Measurements from ENCODE around the gene RAPH1.
"Not testable (repeated sequence)": the region's sequence is repeated elsewhere in the genome, so short reads cannot be mapped to it uniquely, and the experiment has no call there.

Gene RAPH1

DNA sequence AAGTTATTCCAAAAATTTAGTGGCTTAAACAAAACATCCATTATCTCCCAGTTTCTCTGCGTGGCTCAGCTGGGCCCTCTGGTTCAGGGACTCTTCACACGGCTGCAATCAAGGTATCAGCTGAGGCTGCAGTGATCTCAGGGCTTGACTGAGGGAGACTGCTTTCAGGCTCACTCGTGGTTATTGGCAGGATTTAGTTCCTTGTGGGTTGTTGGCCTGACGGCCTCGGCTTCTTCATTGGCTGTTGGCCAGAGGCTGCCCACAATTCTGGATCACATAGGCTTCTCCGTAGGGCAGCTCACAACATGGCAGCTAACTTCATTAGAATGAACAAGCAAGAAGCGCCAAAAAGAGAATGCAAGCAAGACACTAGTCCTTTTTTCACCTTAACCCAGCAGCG, 116.8 kb downstream of the RAPH1 start:
- no peak for DNase-seq

DNA sequence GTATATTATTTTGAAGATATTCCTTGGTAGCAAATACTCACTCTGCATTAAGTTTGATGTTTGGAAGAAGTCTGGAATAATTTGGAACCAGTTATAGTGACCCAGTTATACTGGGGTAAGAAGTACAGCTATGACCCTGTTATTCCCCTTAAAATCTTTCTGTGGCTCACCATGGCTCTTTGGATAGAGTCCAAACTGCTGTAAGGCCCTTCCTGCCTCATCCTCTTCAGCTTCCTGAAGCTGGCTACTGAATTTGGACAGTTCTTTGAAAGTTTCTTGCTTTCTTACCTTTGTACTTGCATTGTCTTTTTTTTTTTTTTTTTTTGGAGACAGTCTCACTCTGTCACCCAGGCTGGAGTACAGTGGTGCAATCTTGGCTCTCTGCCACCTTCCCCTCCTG, 121.3 kb downstream of the RAPH1 start:
- DNase-seq, result no peak

DNA sequence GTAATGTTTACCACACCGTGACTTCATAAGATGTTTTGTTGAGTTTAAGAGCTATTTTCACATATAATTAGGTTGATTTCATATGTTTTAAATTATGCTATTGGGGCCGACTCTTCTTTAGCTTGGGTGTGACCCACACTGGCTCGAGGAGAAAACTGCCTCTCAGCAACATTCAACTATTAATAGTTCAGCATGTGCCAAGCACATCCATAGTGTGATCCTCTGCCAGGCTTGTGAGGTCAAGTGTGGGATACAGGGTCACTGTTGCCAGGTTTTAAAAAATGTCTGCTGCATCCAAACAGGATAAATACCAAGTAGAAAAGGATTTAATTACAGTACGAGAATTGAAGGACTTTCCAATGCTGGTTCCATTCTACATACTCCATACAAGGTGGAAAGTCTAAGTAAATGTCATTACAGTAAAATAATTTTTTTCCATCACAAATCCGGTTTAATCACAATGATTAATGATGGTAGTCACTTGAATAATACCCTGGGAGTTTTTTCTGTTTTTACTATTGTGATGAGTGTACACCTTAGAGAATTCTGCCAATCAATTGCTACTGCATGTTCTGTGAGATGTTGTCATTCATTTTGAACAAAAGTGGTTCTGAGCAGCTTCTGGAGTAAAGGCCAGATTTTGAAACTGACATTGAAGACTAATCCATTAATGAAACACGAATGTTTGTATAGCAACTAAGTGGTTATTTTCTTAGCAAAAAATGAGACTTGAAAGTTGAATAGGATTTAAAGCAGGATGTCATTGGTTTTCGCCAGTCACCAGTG, 122.4 kb downstream of the RAPH1 start:
- no peak for DNase-seq

DNA sequence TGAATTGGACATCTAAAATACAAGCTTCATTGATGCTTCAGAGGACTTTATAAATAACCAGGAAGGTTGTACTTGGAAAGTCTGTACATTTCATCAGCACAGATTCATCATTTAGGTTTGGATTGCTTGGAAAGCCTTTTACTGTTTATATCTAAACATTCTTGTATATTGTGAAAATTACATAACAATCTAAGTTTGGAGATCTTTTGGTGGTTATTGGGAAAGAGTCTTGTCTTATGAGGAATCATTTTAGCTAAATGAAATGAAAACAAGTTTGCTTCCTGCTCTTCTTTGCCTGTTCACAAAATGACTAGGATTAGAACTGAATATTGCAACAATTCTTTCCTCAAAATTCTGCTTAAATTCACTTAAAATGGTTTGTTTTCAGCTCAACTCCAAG, 127.6 kb downstream of the RAPH1 start:
- no peak for DNase-seq

DNA sequence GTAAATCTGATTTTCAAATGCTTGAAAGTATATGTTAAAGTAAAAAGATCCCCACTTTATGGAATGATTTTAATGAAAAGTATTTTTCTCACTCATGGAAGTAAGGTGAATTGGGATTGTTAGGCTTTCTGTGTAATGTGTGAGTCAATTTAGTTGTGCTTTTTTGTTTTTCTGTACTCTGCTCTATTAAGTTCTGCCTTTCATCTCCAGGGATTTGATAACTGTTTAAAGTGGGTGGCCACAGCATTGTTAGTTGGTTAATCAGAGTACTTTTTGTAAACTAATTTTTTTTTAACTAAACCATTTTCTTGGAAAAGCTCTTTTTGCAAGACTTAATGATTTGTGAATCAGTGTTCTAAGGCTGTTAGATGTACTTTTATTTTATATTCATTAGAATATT, 130.1 kb downstream of the RAPH1 start:
- no peak for DNase-seq

DNA sequence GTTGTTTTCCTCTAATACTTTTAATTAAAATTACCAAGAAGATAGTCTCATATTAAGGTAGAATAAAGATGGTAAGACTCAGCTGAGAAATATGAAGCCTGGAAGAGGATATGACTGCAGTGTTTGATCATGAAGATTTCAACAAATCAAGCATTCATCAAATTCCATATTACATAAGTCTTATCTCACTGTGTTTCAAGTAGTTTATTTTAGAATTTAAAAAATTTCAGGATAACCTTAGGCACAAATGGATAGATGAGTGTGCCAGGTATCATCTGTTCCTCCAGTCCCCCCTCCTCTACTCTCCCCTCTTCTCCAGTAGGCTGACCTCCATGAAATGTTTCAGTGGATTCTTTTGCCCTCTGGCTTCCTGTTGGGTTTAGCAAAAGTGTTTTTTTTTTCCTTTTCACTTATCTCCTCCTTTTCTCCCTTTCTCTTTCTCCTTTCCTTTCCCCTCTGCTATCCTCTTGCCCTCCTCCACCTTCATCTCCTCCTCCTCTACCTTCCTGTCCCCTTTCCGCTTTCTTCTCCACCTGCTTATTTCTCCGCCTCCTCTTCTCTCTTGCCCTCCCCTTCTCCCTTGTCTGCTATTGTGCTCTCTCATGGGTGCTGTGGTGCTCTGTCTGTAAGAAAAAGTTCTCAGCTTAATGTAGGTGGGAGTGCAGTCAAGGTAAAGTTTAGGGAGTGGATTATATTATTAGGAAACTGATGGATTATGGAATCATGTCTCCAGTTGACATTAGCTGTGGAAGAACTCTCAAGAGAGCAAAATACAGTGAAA, 134.1 kb downstream of the RAPH1 start:
- DNase-seq, result no peak

DNA sequence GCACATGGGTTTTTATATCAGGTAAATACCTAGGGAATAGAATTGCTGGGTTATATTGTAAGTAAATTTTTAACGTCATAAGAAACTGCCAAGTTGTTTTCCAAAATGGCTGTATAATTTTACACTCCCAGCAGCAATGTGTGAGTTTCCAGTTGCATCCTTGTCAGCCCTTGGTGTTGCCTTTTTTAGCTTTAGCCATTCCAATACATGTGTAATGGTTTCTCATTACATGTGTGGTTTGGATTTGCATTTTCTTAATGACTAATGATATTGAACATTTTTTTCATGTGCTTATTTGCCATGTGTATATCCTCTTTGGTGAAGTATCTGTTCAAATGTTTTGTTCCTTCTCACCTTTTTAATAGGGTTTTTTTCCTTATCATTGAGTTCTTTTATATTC, 136.1 kb downstream of the RAPH1 start:
- DNase-seq, result no peak

DNA sequence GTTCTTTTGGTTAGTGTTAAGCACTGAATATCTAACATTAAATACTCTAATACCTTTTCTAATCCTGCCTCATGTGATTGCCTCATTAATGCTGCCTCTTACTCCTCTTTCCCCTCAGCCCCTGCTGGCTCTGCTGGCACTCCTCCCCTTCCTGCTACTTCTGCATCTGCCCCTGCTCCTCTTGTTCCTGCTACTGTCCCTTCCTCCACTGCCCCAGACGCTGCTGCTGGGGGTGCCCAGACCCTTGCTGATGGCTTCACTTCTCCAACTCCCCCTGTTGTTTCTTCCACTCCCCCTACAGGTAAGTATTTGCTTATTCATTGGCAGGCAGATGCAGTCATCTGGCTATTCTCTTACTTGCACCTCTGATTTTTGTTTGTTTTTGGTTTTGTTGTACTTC, 138.4 kb downstream of the RAPH1 start:
- DNase-seq, result no peak

DNA sequence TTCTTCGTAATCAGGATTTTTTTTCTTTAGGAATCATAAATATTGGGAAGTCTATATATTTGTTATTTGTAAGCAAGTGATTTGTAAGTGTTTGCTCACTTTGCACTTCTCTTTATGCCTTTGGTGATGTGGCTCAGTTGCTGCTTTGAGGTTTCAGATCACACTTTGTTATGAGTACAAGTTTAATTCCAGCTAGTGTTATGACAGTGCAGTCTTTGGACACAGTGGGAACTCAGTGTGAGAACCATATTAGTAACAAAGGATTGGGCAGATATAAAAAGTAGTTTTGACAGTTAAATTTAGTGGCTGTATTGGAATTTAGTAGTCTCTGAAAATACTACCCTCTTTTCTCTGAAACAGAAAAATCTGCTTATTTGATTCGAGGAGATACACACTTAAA, 139.2 kb downstream of the RAPH1 start:
- DNase-seq, result no peak

DNA sequence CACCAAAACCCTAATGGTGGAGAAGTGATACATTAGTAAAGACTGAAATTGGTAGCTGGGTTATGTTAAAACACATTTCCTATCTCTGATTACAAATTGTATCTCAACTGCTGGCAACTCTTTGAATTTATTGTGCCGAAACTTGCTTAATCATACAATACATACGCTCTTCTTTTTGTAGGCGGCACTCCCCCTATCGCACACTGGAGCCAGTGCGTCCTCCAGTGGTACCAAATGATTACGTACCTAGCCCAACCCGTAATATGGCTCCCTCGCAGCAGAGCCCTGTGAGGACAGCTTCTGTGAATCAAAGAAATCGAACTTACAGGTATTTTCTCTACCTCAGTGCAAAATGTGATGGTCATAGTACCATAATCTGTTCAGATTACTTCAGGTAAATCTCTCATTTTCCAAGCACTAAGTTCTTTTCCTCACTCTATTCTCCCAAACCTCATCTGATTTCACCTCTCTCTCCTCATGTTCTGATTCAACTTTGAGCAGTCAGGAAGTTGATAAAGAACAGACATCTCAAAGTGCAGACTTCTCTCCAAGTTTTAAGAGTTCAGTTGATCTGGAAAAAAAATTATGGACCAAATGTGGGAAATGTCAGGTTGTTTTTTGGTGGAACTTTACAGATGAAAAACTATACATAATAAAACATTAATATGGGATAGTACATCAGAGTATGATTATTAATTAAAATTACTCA, 140.4 kb downstream of the RAPH1 start:
- no peak for DNase-seq

DNA sequence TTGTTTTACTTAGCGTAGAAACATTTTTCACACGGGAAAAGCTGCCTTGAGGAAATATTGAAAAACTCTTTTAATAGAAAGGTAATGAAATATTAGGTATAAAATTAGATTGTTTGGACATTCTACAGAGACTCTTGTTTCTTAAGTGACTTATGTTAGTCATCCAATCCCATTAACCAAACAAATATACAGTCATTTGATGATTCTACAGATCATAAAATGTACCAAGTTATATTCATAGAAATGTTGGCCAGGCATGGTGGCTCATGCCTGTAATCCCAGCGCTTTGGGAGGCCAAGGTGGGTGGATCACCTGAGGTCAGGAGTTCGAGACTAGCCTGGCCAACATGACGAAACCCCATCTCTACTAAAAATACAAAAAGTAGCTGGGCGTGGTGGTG, 146.9 kb downstream of the RAPH1 start:
- not testable (repeated sequence) for DNase-seq

DNA sequence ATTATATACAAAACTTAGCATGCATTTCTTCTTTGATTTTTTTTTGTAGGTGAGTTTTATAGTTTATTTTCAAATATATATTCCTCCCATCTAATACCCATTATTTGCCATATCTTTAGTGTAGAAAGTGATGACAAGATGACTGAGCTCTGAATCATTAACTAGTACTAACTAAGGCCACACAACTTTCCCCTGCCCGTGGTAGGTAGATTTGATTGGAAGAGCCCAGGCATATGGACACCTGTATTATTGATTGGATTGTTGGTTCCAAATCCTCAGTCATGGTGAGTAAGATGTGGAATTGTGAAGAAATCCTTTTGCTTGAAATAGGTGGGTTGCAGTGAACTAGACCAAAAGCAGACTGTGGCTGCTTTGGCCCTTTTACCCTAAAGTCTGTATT, 152.1 kb downstream of the RAPH1 start:
- no peak for DNase-seq

DNA sequence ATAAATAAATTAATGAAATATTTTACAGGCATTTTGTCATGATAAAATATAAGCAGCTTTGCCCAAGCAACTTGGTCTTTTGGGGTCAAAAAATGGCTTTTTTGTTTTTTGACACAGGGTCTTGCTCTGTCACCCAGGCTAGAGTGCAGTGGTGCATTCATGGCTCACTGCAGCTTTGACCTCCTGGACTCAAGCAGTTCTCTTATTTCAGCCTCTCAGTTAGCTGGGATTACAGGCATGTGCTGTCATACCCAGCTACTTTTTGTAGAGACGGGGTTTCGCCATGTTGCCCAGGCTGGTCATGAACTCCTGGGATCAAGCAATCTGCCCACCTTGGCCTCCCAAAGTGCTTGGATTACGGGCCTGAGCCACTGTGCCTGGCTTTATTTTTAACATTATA, 155.9 kb downstream of the RAPH1 start:
- DNase-seq, result no peak

DNA sequence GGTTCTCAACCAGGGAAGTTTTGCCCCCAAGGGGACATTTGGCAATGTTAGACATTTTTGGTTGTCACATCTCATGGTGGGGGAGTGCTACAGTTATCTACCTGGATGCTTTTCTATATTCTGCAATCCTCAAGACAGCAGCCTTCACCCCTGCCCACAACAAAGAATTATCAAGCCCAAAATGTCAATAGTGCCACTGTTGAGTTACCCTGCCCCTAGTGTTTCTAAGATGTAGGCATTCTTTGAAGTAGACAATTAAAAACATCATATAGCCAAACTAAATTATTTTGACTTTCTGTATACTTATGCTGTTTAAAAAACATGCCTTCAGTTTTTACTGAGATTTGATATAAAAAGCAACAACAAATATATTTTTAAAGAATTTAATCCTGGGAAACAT, 158.9 kb downstream of the RAPH1 start:
- DNase-seq, result no peak

DNA sequence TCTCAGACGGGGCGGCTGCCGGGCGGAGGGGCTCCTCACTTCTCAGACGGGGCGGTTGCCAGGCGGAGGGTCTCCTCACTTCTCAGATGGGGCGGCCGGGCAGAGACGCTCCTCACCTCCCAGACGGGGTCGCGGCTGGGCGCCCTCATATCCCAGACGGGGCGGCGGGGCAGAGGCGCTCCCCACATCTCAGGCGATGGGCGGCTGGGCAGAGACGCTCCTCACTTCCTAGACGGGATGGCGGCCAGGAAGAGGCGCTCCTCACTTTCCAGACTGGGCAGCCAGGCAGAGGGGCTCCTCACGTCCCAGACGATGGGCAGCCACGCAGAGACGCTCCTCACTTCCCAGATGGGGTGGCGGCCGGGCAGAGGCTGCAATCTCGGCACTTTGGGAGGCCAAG, 162.4 kb downstream of the RAPH1 start:
- not testable (repeated sequence) for DNase-seq

DNA sequence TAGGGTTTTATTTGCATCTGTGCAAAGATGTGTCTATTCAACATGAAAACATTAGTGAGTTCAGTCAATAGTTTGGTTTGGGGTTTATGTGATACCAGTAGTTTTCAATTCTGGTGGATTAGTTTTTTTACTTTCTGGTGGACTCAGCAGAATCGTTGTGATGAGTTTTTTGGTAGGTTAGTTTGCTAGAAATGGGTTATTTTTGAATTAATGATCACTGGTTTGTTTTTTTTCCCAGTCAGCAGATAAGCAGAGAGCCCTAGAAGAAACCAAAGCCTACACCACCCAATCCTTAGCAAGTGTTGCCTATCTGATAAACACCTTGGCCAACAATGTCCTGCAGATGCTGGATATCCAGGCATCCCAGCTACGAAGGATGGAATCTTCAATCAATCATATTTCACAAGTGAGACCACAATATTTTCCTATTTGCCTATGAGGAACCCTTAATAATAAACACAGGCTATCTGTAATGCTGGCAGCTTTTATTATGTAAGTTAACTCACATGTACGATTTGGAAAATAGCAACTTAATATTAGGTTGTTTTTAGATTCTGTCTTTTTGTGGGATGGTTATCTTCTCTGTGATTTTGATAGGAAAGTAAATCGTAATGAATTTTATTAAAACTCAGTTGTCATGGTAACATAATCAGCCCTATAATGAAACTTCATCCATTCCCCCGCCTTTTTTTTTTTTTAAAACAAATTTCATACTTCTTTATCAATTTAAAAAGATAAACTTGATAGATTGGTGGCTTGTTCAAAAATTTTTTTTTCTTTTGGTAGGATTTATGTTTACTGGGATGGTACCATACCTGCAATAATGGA, 168.2 kb downstream of the RAPH1 start:
- no peak for DNase-seq

DNA sequence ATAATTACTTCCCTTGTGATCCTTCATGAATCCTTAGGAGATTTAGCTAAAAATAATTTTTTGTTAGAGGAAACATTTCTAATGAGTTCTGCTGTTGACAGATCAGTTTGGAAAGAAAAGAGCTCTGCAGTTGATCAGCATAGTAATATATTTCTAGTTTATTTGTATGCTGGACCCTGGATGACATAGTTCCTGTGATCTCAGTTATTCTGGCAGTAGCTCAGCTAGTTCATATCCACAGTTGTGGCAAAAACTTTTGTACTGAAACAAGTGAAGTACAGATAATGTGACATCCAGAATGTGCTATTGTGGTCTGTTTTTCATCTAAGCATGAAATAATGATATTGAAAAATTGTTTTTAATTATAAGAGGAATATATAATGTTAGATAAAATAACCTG, 173.2 kb downstream of the RAPH1 start:
- DNase-seq, result no peak

DNA sequence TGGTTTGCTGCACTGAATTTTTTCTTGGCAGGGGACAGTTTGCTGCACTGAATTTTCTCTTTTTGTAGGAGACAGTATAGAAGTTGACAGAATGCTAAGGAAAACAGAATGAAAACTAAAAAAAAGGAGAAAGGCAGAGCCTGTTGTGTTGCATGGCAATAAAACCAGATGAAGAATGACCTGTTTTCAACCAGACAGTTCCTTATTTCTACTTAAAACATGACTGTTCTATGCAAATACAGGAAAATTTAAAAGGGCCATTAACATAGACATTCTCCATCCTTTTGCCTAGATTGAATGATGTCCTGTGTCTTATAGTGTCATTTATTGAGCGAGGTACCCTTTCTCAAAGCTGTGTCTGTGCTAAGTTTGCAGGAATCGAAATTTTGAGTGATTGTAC, 173.6 kb downstream of the RAPH1 start:
- no peak for DNase-seq

DNA sequence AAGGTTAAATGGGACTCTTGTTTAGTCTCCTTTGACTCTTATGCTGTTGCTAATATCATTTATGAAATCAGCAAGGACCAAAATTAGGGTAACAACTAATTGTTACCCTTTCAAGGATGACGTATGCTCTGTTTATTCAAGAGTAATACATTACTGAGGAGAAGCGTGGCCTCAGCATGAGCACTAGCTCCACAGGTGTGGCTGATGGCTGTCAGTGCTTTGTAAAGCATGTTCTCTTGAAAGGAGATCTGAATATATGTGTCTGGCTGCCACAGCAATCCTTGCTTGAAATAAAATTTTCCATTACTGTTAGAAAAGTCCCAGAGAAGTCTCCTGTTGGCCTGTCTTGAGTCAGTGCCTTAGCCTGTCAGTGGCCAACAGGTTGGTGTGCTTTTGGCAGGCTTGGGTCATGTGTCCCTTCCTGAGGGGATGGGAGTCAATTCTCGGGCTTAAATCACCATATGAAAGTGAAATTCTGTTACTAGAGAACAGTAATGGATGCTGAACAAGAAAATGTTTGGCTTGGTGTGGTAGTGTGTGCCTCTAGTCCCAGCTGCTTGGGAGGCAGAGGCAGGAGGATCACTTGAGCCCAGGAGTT, 174.2 kb downstream of the RAPH1 start:
- DNase-seq, result no peak

DNA sequence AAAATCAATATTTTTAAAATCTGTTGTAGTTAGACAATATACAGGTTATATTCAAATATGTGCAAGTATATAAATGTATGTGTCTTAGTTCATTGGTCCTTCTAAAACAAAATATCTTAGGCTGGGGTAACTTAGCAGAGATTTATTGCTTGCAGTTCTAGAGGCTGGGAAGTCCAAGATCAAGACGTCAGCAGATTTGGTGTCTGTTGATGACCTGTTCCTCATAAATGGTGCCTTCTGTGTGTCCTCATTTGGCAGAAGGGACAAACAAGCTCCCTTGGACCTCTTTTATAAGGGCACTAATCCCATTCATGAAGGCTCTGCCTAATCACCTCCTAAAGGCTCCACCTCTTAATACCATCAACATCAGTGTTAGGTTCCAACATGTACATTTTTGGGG, 175.7 kb downstream of the RAPH1 start:
- no peak for DNase-seq

DNA sequence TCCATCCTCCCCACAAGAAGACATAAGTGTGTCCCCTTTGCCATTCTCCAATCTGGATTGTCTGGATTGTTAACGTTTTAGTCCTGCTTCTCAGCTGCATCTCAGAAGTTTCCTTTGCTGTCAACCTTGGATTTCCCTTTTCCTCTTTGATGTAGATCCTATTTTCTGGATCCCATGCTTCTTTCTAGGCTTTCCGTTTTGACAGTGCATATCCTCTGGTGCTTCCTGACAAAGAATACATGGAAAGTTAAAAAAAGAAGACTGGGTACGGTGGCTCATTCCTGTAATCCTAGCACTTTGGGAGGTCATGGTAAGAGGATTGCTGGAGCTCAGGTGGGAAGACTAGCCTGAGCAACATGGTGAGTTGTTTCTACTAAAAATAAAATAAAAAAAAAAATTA, 180.1 kb downstream of the RAPH1 start:
- DNase-seq, result no peak

DNA sequence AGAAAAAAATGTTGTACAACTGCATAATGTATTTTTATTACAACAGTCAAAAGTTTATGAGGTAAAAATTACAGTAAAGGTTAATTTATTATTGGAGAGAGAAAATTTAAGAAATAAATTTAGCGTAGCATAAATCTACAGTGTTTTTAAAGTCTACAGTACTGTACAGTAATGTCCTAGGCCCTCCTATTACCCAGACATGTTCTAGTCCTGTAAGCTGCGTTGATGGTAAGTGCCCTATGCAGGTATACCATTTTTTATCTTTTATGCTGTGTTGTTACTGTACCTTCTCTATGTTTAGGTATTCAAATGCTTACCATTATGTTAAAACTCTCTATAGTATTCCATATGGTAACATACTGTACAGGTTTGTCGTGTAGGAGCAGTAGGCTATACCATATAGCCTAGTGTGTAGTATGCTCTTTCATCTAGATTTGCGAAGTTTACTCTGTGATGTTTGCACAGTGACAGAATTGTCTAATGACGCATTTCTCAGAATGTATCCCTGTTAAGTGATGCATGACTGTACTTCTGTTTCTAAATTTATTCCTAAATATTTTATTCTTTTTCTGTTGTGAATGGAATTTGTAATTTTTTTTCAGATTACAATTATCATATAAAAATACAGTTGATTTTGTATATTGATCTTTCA, 182.4 kb downstream of the RAPH1 start:
- no peak for DNase-seq

All from NCI-H1092 treated with DMSO at 0.1 percent for 48 hours (cell line).